ENCODE data around the gene TPT1. TPM values are rescaled to one million over a fixed set of nuclear protein-coding genes. Genes with fewer than 3 reads are reported as not detected.

TPT1 gene
- total RNA-seq, 4 donors from 2014 or later: 1,719 to 2,278 (median 1,854) TPM

DNA sequence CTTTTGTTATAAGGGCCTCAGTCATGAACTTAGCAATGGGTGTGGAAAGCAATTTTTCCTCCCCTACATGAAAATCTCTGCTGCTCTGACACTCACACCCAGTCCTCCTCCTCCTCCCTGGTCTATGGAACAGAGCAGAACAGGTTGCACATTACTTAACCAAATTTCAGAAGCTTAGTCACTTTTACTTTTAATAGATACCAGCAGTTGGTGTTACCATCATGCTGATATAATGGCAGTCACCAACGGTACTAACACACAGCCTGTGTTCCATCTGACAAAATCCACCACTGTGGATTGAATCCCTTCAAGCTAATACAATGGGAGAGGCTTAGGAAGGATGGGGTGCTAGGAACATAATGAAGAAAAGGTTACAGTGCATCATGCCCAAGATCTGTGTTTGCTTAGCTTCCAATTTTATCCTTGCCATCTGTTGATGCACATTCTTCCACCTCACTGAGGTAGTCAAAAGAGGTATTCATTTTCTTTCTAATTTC, 9.8 kb downstream of the TPT1 start:
- Histone ChIP-seq H3K4me1 (peaks cover 0 to 15% (median 5%) of the 10 kb centered on the region in 4 donors), H3K36me3 (peaks cover 0 to 12% (median 0%) of the 10 kb centered on the region in 3 donors), H3K4me3 (no peak overlapping the region), H3K9me3 (no peaks in the 10 kb centered on the region), H3K27me3 (no peaks in the 10 kb centered on the region), H3K27ac (no peak overlapping the region)
- no peak for TF ChIP-seq POLR2A (IDR thresholded peaks at IDR 0.05)
- TF ChIP-seq, protein P1, sequence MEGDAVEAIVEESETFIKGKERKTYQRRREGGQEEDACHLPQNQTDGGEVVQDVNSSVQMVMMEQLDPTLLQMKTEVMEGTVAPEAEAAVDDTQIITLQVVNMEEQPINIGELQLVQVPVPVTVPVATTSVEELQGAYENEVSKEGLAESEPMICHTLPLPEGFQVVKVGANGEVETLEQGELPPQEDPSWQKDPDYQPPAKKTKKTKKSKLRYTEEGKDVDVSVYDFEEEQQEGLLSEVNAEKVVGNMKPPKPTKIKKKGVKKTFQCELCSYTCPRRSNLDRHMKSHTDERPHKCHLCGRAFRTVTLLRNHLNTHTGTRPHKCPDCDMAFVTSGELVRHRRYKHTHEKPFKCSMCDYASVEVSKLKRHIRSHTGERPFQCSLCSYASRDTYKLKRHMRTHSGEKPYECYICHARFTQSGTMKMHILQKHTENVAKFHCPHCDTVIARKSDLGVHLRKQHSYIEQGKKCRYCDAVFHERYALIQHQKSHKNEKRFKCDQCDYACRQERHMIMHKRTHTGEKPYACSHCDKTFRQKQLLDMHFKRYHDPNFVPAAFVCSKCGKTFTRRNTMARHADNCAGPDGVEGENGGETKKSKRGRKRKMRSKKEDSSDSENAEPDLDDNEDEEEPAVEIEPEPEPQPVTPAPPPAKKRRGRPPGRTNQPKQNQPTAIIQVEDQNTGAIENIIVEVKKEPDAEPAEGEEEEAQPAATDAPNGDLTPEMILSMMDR (IDR thresholded peaks at IDR 0.05): no peak
- DNase-seq: no peak

DNA sequence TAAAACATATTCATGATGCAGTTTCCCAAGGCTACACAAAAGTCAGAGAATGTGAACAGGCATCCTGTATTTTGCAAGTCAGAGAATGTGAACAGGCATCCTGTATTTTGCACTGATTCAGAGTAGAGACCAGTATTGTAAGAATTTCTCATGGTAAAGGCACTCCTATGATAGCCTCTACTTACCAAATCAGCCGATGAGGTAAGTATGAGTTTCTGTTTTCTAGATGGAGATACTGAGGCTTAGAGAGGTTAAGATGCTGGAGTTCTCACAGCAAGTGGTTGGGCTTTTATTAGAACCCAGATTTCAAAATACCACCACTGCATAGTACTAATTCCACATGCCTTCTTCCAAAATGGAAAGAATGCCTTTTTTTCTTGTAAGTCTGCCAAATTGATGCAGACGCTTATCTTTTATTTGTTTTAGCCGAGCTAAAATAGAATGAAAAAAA, 12.3 kb downstream of the TPT1 start:
- Histone ChIP-seq H3K27me3 (no peaks in the 10 kb centered on the region), H3K36me3 (no peaks in the 10 kb centered on the region), H3K4me3 (no peak overlapping the region), H3K4me1 (peaks cover 0 to 5% (median 0%) of the 10 kb centered on the region in 4 donors), H3K9me3 (no peaks in the 10 kb centered on the region), H3K27ac (no peak overlapping the region)
- DNase-seq: no peak
- TF ChIP-seq POLR2A (IDR thresholded peaks at IDR 0.05): no peak
- TF ChIP-seq, protein P1 (IDR thresholded peaks at IDR 0.05): no peak

GRCh38 chr13:45327253-45327955, 13.6 kb downstream of the TPT1 start:
- H3K4me3 ChIP-seq: no peak overlapping the region
- no peak for DNase-seq
- TF ChIP-seq, protein P1 (IDR thresholded peaks at IDR 0.05): no peak
- no peak for TF ChIP-seq POLR2A (IDR thresholded peaks at IDR 0.05)
- H3K27ac ChIP-seq: no peak overlapping the region
- H3K9me3 ChIP-seq: no peaks in the 10 kb centered on the region
- H3K36me3 ChIP-seq: no peaks in the 10 kb centered on the region
- H3K4me1 ChIP-seq: peaks cover 0 to 5% (median 0%) of the 10 kb centered on the region in 4 donors
- no peaks in the 10 kb centered on the region for H3K27me3 ChIP-seq

DNA sequence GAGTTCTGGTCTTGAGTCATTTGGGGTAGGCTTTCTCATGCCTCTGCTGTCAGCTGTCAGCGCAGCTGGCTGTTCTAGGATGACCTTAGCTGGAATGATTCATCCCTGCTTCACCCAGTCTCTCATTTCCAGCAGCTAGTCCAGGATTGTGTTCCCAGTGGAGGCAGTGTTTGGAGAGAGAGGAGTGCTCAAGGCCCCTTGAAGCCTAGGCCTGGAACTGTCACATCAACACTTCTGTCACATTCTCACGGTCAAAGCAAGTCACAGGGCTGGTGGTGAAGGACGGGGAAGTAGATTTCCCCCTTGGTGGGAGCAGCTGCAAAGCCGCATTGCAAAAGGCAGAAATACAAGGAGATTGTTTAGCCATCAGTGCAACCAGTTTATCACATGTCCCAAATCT, 15.2 kb downstream of the TPT1 start:
- H3K36me3 ChIP-seq: no peaks in the 10 kb centered on the region
- H3K4me1 ChIP-seq: peaks cover 0 to 5% (median 0%) of the 10 kb centered on the region in 4 donors
- no peaks in the 10 kb centered on the region for H3K9me3 ChIP-seq
- no peaks in the 10 kb centered on the region for H3K27me3 ChIP-seq
- H3K27ac ChIP-seq: peak overlapping the region in 1 of 4 donors; percentile 48
- no peak for DNase-seq
- H3K4me3 ChIP-seq: no peak overlapping the region
- TF ChIP-seq, protein P1 (IDR thresholded peaks at IDR 0.05): no peak
- no peak for TF ChIP-seq POLR2A (IDR thresholded peaks at IDR 0.05)

DNA sequence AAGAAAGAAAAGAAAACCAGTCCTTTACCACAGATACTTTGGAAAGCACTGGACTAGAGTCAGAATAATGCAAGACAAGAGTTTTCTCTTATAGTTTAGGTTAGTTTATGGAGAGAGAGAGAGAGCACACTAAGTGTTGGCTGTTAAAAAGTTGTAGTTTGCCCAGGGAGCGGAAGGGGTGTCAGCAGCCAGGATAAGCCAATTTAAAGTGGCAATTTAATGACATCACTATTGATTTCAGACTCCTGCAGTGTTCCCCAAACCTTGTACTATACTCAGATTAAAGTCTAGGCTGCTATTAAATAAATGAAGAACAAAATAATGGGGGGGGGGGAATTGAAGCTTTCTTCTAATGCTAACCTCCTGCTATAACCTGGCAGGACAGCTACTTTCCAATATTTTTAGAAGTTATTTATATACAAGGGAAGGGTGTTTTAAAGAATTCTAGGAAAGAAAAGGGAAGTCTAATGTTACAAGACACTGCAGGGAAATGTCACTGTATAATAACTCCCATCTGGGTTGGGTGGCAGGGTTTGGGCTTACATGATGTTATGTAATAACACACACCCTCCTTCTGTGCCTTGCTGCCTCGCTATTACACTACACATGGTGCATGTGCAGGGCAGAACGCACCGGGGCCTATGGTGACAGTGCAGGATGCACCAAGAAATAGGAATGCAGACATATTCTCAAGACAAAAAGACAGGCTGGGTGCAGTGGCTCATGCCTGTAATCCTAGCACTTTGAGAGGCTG, 19.9 kb downstream of the TPT1 start:
- DNase-seq: peak in 1 of 3 donors; percentile 36
- Histone ChIP-seq H3K27ac (no peak overlapping the region), H3K4me1 (peaks cover 0 to 5% (median 0%) of the 10 kb centered on the region in 4 donors), H3K9me3 (no peaks in the 10 kb centered on the region), H3K27me3 (no peaks in the 10 kb centered on the region), H3K4me3 (no peak overlapping the region), H3K36me3 (no peaks in the 10 kb centered on the region)
- TF ChIP-seq, protein P1 (IDR thresholded peaks at IDR 0.05): no peak
- TF ChIP-seq POLR2A (IDR thresholded peaks at IDR 0.05): no peak
